IPS DF 4.7 (cell line): ENCODE results near the gene PDILT.

Source experiments
- DNase-seq: peaks from one replicate; pipeline ENCODE4 v3.0.0-alpha.2; 2013; ENCODE audit warnings: low spot score; ENCODE audit errors: extremely low read depth

The PDILT gene

GRCh38 chr16:20364051-20364450, 40.5 kb downstream of the PDILT start:
- no peak for DNase-seq

- DNase-seq, result no peak
Measured at GRCh38 chr16:20363191-20363590, 41.3 kb downstream of the PDILT start.

- DNase-seq, result no peak
Measured at GRCh38 chr16:20359997-20360396, 44.5 kb downstream of the PDILT start.

GRCh38 chr16:20355114-20355782, 49.3 kb downstream of the PDILT start:
- DNase-seq, result no peak

GRCh38 chr16:20353379-20353778, 51.2 kb downstream of the PDILT start:
- DNase-seq, result no peak

- DNase-seq, result no peak
Measured at GRCh38 chr16:20352615-20353014, 51.9 kb downstream of the PDILT start, which contains the start of gene UMOD. TSS of gene UMOD (minus strand) at chr16:20352715. CDS start at chr16:20350737, 1,978 bp downstream.

GRCh38 chr16:20349615-20350014, 54.9 kb downstream of the PDILT start:
- DNase-seq, result no peak

- DNase-seq, result no peak
Measured at GRCh38 chr16:20348365-20349185, 56.0 kb downstream of the PDILT start.

GRCh38 chr16:20347666-20348364, 56.7 kb downstream of the PDILT start:
- DNase-seq, result no peak

GRCh38 chr16:20344611-20345010, 59.9 kb downstream of the PDILT start:
- no peak for DNase-seq

GRCh38 chr16:20339744-20340143, 64.8 kb downstream of the PDILT start:
- no peak for DNase-seq

GRCh38 chr16:20336955-20337354, 67.6 kb downstream of the PDILT start:
- DNase-seq, result no peak

- DNase-seq, result no peak
Measured at GRCh38 chr16:20334396-20334795, 70.1 kb downstream of the PDILT start.

- no peak for DNase-seq
Measured at GRCh38 chr16:20333120-20333519, 71.4 kb downstream of the PDILT start.

- no peak for DNase-seq
Measured at GRCh38 chr16:20332411-20332810, 72.1 kb downstream of the PDILT start.

- DNase-seq, result no peak
Measured at GRCh38 chr16:20331635-20332034, 72.9 kb downstream of the PDILT start.

GRCh38 chr16:20329392-20330138, 75.0 kb downstream of the PDILT start:
- DNase-seq, result no peak

- DNase-seq, result no peak
Measured at GRCh38 chr16:20327444-20328041, 77.0 kb downstream of the PDILT start, which contains the start of gene GP2. TSS of gene GP2 (minus strand) at chr16:20327513. CDS start at chr16:20326431, 1,082 bp downstream.

- DNase-seq, result no peak
Measured at GRCh38 chr16:20326321-20326720, 78.2 kb downstream of the PDILT start.

- no peak for DNase-seq
Measured at GRCh38 chr16:20325005-20325404, 79.5 kb downstream of the PDILT start.

- no peak for DNase-seq
Measured at GRCh38 chr16:20323591-20324117, 80.9 kb downstream of the PDILT start.
